HepG2 (cell line): ENCODE data around the gene ATF3.

Experiments
- ZNF256 ChIP-seq: sonication (generic); formaldehyde crosslinking; conservative IDR thresholded peaks from 2 replicates; pipeline ENCODE4 v1.4.0; 2020; ENCODE audit warnings: missing genetic modification reagents
- ZNF274 ChIP-seq: sonication (generic); formaldehyde crosslinking; IDR thresholded peaks from 2 replicates; pipeline ENCODE4 v1.5.1; 2020; ENCODE audit warnings: mild to moderate bottlenecking, missing genetic modification reagents
- ZNF484 ChIP-seq: sonication (generic); formaldehyde crosslinking; IDR thresholded peaks from 2 replicates; pipeline ENCODE4 v1.5.1; 2020; ENCODE audit warnings: mild to moderate bottlenecking, low read depth, missing genetic modification reagents, borderline replicate concordance
- TF ChIP-seq, protein P1 (sequence below): sonication (generic); formaldehyde crosslinking; IDR thresholded peaks from 2 replicates; pipeline ENCODE4 v1.5.0; 2020; ENCODE audit warnings: mild to moderate bottlenecking, missing genetic modification reagents, moderate library complexity

DNA sequence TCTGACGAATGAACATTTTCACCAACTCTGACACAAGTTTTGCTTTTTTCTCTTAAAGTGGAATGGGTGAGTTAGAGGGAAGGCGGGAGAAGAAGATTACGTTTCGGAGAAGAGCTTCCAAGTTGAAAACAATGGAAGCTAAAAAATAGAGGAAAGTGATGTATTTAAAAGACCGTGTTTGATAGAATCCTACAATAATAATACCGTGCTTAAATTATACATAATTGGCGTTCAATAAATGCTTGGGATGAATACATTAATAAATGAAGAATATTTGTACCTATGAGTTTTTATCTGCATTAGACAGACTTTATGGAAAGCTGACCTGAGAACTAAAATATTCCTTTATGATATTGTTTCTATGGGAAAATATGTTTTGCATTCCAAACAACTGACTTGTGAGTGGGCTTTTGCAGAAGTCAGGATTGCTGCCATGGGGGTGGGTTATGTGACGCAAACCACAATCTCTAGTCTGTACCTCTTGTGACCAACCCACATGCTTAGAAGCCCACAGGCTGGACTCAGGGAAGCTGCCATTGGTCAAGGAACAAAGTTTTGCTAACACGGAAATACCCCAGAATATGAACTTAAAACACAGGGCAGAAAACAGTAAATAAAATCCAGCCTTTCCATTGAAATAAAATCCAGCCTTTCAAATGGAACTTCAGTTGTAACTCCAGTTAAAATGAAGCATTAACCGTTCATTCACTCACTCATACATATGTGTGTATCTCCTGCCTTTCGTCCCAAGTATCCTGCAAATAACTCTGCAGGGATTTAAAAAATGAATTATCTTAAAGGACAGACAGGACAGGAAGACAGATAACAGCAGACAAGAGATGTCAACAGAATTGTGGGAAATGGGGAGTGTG lies 21.3 kb upstream of the ATF3 start:
- TF ChIP-seq ZNF256 (no peak), ZNF484 (CRISPR knock-in tag) (no peak), ZNF274 (no peak)
- TF ChIP-seq, protein P1, sequence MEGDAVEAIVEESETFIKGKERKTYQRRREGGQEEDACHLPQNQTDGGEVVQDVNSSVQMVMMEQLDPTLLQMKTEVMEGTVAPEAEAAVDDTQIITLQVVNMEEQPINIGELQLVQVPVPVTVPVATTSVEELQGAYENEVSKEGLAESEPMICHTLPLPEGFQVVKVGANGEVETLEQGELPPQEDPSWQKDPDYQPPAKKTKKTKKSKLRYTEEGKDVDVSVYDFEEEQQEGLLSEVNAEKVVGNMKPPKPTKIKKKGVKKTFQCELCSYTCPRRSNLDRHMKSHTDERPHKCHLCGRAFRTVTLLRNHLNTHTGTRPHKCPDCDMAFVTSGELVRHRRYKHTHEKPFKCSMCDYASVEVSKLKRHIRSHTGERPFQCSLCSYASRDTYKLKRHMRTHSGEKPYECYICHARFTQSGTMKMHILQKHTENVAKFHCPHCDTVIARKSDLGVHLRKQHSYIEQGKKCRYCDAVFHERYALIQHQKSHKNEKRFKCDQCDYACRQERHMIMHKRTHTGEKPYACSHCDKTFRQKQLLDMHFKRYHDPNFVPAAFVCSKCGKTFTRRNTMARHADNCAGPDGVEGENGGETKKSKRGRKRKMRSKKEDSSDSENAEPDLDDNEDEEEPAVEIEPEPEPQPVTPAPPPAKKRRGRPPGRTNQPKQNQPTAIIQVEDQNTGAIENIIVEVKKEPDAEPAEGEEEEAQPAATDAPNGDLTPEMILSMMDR (CRISPR knock-in tag), result no peak
